CD14-positive monocyte (primary cell): ENCODE measurements around the gene PRKN. TPM values are rescaled to one million over a fixed set of nuclear protein-coding genes. Genes with fewer than 3 reads are reported as not detected.

Experiments
- DNase-seq, 3 donors: peaks; one replicate each; pipeline ENCODE4 v3.0.0-alpha.2; 2011 to 2022
- H2AFZ ChIP-seq: 2 replicates; pipeline ENCODE4 v1.6.0; 2012; ENCODE audit warnings: mild to moderate bottlenecking, low read depth, low read length, inconsistent platforms; ENCODE audit not compliant: insufficient read depth, poor library complexity, severe bottlenecking
- H3K27ac ChIP-seq, 2 donors: 1 replicate in 1 of 2; 2 replicates in 1 of 2; pipeline ENCODE4 v1.5.1; 2012 to 2013; ENCODE audit warnings: low read length in 2 of 2, control low read depth in 1 of 2, inconsistent platforms in 1 of 2, low read depth in 1 of 2, mild to moderate bottlenecking in 1 of 2
- H3K27me3 ChIP-seq, 2 donors: one replicate each; pipeline versions ENCODE4 v1.6.0 to v1.6.1; 2011 to 2013; ENCODE audit warnings: low read length in 2 of 2; ENCODE audit not compliant: control insufficient read depth in 2 of 2, insufficient read depth in 2 of 2
- H3K36me3 ChIP-seq, 2 donors: replicated peaks in 1 of 2; 1 replicate in 1 of 2; 2 replicates in 1 of 2; pipeline versions ENCODE4 v1.5.1 to v1.6.1; 2012 to 2013; ENCODE audit warnings: low read length in 2 of 2, control low read depth in 1 of 2, inconsistent platforms in 1 of 2, mild to moderate bottlenecking in 1 of 2; ENCODE audit not compliant: insufficient read depth in 2 of 2, control insufficient read depth in 1 of 2
- H3K4me1 ChIP-seq, 2 donors: 1 replicate in 1 of 2; 2 replicates in 1 of 2; pipeline versions ENCODE4 v1.5.1 to v1.6.1; 2012 to 2013; ENCODE audit warnings: low read length in 2 of 2, control low read depth in 1 of 2, inconsistent platforms in 1 of 2, mild to moderate bottlenecking in 1 of 2, moderate library complexity in 1 of 2; ENCODE audit not compliant: insufficient read depth in 2 of 2, control insufficient read depth in 1 of 2
- H3K4me2 ChIP-seq: replicated peaks from 2 replicates; pipeline ENCODE3; 2012; ENCODE audit warnings: low read length, moderate library complexity, mild to moderate bottlenecking; ENCODE audit not compliant: poor library complexity, severe bottlenecking; ENCODE audit errors: extremely low read depth
- H3K4me3 ChIP-seq, 3 experiments: fragments of 200-600 bp in 1 of 3; sonication (generic) in 1 of 3; replicated peaks in 1 of 3; 1 replicate in 2 of 3; 2 replicates in 1 of 3; pipeline ENCODE4 v1.5.1; 2011 to 2013; ENCODE audit warnings: low read length in 3 of 3, mild to moderate bottlenecking in 3 of 3, control low read depth in 2 of 3, low read depth in 2 of 3, inconsistent platforms in 1 of 3, moderate library complexity in 1 of 3
- H3K79me2 ChIP-seq: 2 replicates; pipeline ENCODE4 v1.6.0; 2012; ENCODE audit warnings: mild to moderate bottlenecking, control low read depth, inconsistent platforms, low read length, moderate library complexity; ENCODE audit not compliant: insufficient read depth
- H3K9ac ChIP-seq: 2 replicates; pipeline ENCODE4 v1.6.0; 2017; ENCODE audit warnings: low read length, mild to moderate bottlenecking; ENCODE audit not compliant: insufficient read depth, poor library complexity, severe bottlenecking
- H3K9me3 ChIP-seq, 2 donors: replicated peaks in 1 of 2; 1 replicate in 1 of 2; 2 replicates in 1 of 2; pipeline versions ENCODE4 v1.5.1 to v1.6.1; 2012 to 2013; ENCODE audit warnings: low read length in 2 of 2, control low read depth in 1 of 2; ENCODE audit not compliant: control insufficient read depth in 1 of 2, insufficient read depth in 1 of 2
- H4K20me1 ChIP-seq: 2 replicates; pipeline ENCODE4 v1.6.0; 2012; ENCODE audit warnings: mild to moderate bottlenecking, low read length, control low read depth, moderate library complexity; ENCODE audit not compliant: insufficient read depth
- H3K27ac Mint-ChIP-seq, 7 donors: one replicate each; pipeline ENCODE4 v1.8.0; 2020; ENCODE audit warnings: mild to moderate bottlenecking in 7 of 7, mixed read lengths in 7 of 7, moderate library complexity in 6 of 7, inconsistent platforms in 2 of 7
- H3K27me3 Mint-ChIP-seq, 3 donors: one replicate each; pipeline ENCODE4 v1.8.0; 2021 to 2022; ENCODE audit warnings: low read depth in 3 of 3, mild to moderate bottlenecking in 3 of 3, mixed read lengths in 3 of 3, moderate library complexity in 3 of 3, inconsistent platforms in 1 of 3
- H3K36me3 Mint-ChIP-seq, 2 donors: one replicate each; pipeline ENCODE4 v1.8.0; 2020; ENCODE audit warnings: mixed read lengths in 2 of 2, inconsistent platforms in 1 of 2, mild to moderate bottlenecking in 1 of 2
- H3K4me1 Mint-ChIP-seq: one replicate; pipeline ENCODE4 v1.8.0; 2020; ENCODE audit warnings: mild to moderate bottlenecking, mixed read lengths
- H3K4me3 Mint-ChIP-seq, 2 donors: one replicate each; pipeline ENCODE4 v1.8.0; 2020; ENCODE audit warnings: mild to moderate bottlenecking in 2 of 2, mixed read lengths in 2 of 2, moderate library complexity in 1 of 2
- H3K9me3 Mint-ChIP-seq, 7 donors: one replicate each; pipeline ENCODE4 v1.8.0; 2020 to 2022; ENCODE audit warnings: mixed read lengths in 7 of 7, mild to moderate bottlenecking in 6 of 7, moderate library complexity in 6 of 7, inconsistent platforms in 2 of 7
- WGBS: methylation state at CpG from one replicate; pipeline ENCODE4 v1.1.5; 2013; ENCODE audit warnings: missing lambda C conversion rate; ENCODE audit not compliant: insufficient coverage; 5-methylcytosine and 5-hydroxymethylcytosine counted together
- intact Hi-C, 2 donors: fragments of 100-400 bp; cut with micrococcal nuclease; formaldehyde crosslinking; loops; one replicate each; pipeline versions ENCODE4 v1.15.0 to v1.15.1; 2023
- polyA plus RNA-seq, 3 donors: library from polyadenylated mRNA; depleted of rRNA in 1 of 3; unstranded in 2 of 3; stranded (reverse) in 1 of 3; fragments of 300-500 nt in 2 of 3; fragments of >200 nt in 1 of 3; fragmentation: Illumina TruSeq in 2 of 3; gene quantifications; 1 replicate in 2 of 3; 2 replicates in 1 of 3; pipeline ENCODE4 v1.2.3, GENCODE V29; 2012 to 2021
- TF ChIP-seq, protein P1 (sequence below): fragments of 200-600 bp; IDR thresholded peaks from one replicate; pipeline ENCODE4 v1.8.0; 2022; ENCODE audit warnings: antibody characterized with exemption, mild to moderate bottlenecking

PRKN gene
- polyA plus RNA-seq, 3 donors: 0.19 to 0.21 TPM; not detected in 1

DNA sequence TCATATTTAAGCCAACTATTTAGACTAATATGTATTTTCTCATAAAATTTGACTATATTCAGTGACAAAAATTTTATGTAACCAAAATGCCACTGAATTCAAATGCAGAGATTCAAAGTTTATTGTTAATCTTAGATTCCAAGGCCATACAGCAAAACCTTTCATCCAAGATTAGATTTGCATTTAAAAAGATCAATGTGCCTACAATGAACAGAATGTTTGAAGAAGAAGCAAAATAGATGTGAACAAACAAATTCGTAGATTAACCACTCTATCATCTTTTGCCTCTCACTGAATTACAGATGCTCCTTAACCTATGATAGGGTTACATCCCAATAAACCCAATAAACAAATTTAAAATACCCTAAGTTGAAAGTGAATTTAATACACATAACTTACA, 121.7 kb downstream of the PRKN start:
- WGBS: no CpG with 5 or more reads among the region's 1 CpG
- no peak for DNase-seq
- Mint-ChIP-seq H3K9me3 (peaks cover 0 to 7% (median 3%) of the 10 kb centered on the region in 7 donors), H3K4me3 (no peak overlapping the region), H3K4me1 (no peaks in the 10 kb centered on the region), H3K36me3 (no peaks in the 10 kb centered on the region), H3K27ac (no peak overlapping the region), H3K27me3 (no peaks in the 10 kb centered on the region)
- Histone ChIP-seq H3K36me3 (no peaks in the 10 kb centered on the region), H3K27ac (no peak overlapping the region), H3K4me1 (no peaks in the 10 kb centered on the region), H3K9me3 (peaks cover 0 to 2% of the 10 kb centered on the region in 2 donors), H4K20me1 (no peaks in the 10 kb centered on the region), H3K79me2 (no peaks in the 10 kb centered on the region), H3K9ac (no peak overlapping the region), H3K27me3 (no peaks in the 10 kb centered on the region), H3K4me3 (no peak overlapping the region), H2AFZ (no peak overlapping the region), H3K4me2 (no peak overlapping the region)
- intact Hi-C loops: no loop called here
- TF ChIP-seq, protein P1, sequence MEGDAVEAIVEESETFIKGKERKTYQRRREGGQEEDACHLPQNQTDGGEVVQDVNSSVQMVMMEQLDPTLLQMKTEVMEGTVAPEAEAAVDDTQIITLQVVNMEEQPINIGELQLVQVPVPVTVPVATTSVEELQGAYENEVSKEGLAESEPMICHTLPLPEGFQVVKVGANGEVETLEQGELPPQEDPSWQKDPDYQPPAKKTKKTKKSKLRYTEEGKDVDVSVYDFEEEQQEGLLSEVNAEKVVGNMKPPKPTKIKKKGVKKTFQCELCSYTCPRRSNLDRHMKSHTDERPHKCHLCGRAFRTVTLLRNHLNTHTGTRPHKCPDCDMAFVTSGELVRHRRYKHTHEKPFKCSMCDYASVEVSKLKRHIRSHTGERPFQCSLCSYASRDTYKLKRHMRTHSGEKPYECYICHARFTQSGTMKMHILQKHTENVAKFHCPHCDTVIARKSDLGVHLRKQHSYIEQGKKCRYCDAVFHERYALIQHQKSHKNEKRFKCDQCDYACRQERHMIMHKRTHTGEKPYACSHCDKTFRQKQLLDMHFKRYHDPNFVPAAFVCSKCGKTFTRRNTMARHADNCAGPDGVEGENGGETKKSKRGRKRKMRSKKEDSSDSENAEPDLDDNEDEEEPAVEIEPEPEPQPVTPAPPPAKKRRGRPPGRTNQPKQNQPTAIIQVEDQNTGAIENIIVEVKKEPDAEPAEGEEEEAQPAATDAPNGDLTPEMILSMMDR: no peak

DNA sequence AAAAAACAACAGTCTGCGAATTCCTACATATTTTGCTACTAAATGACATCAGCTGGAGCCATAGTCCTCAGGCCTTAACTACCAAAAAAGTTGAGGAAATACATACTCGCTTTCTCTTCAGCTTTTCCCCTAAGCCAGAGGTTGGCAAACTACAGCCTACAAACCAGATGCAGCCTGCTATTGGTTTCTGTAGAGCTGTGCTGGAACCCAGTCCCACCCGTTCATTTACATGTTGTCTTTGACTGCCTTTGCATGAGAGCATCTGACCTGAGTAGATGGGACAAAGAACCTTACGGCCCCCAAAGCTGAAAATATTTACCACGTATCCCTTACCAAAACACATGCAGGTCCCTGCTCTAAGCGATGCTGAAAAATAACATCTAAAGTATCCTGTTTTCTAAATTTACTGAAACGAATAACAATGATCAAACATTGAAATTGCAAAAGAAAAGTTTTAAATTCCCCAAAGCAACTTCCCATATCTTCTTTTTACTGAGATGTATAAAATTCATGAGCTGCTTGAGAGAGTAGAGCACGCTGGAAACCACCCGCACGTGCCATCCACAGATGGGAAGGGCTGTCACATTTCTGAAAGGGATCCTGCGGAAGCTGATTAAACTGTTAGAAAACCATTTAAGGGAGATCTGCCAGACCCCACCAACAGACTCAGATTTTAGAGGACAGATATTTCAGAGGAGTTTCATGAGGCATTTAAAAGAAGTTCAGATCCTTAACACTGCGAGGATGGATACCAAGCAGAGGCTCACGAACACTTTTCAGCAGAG, 124.1 kb downstream of the PRKN start:
- H3K4me1 ChIP-seq: no peaks in the 10 kb centered on the region
- Mint-ChIP-seq H3K4me3 (no peak overlapping the region), H3K4me1 (no peaks in the 10 kb centered on the region), H3K9me3 (peaks cover 0 to 7% (median 4%) of the 10 kb centered on the region in 7 donors), H3K27me3 (no peaks in the 10 kb centered on the region), H3K27ac (no peak overlapping the region), H3K36me3 (no peaks in the 10 kb centered on the region)
- no peaks in the 10 kb centered on the region for H3K27me3 ChIP-seq
- H3K79me2 ChIP-seq: no peaks in the 10 kb centered on the region
- H3K27ac ChIP-seq: no peak overlapping the region
- no peak overlapping the region for H3K9ac ChIP-seq
- intact Hi-C loops: no loop called here
- H4K20me1 ChIP-seq: no peaks in the 10 kb centered on the region
- no peak for DNase-seq
- no peak overlapping the region for H3K4me3 ChIP-seq
- peaks cover 0 to 3% of the 10 kb centered on the region in 2 donors for H3K9me3 ChIP-seq
- 85% methylated on average over 6 of the region's 13 CpGs for WGBS
- H3K36me3 ChIP-seq: no peaks in the 10 kb centered on the region
- H3K4me2 ChIP-seq: no peak overlapping the region
- TF ChIP-seq, protein P1: no peak
- H2AFZ ChIP-seq: no peak overlapping the region
